ACC112 (cell line): ENCODE data around the gene TMEM234.

Source experiments
- H2AFZ ChIP-seq: fragments of 200-600 bp; sonication (generic); one replicate; pipeline ENCODE4 v1.6.0; 2017; ENCODE audit warnings: antibody characterized with exemption, low read length; ENCODE audit not compliant: unreplicated experiment
- H3K27ac ChIP-seq: fragments of 200-600 bp; sonication (generic); 2 replicates; pipeline ENCODE4 v1.5.1; 2014; ENCODE audit warnings: low read depth, mild to moderate bottlenecking, antibody characterized with exemption, low read length, moderate library complexity
- H3K27me3 ChIP-seq: fragments of 200-600 bp; sonication (generic); 2 replicates; pipeline ENCODE4 v1.6.1; 2014; ENCODE audit warnings: mild to moderate bottlenecking, antibody characterized with exemption, low read length, moderate library complexity, mixed read lengths; ENCODE audit not compliant: insufficient read depth
- H3K36me3 ChIP-seq: fragments of 200-600 bp; sonication (generic); 2 replicates; pipeline ENCODE4 v1.6.1; 2016; ENCODE audit warnings: mild to moderate bottlenecking, antibody characterized with exemption, low read length, moderate library complexity, mixed read lengths; ENCODE audit not compliant: insufficient read depth
- H3K4me1 ChIP-seq: fragments of 200-600 bp; sonication (generic); one replicate; pipeline ENCODE4 v1.6.1; 2016; ENCODE audit warnings: low read length, mixed read lengths; ENCODE audit not compliant: insufficient read depth, unreplicated experiment, control insufficient read depth
- H3K4me3 ChIP-seq: fragments of 200-600 bp; sonication (generic); 2 replicates; pipeline ENCODE4 v1.5.1; 2014; ENCODE audit warnings: mild to moderate bottlenecking, low read depth, low read length
- H3K79me2 ChIP-seq: fragments of 200-600 bp; sonication (generic); one replicate; pipeline ENCODE4 v1.6.0; 2016; ENCODE audit warnings: low read length; ENCODE audit not compliant: control insufficient read depth, unreplicated experiment, insufficient read depth

Gene TMEM234

GRCh38 chr1:32216566-32216965 lies 5.6 kb downstream of the TMEM234 start:
- H2AFZ ChIP-seq, result no peak overlapping the region
- no peak overlapping the region for H3K4me3 ChIP-seq
- peaks cover 7% of the 10 kb centered on the region for H3K79me2 ChIP-seq
- no peaks in the 10 kb centered on the region for H3K27me3 ChIP-seq
- peaks cover 20% of the 10 kb centered on the region for H3K4me1 ChIP-seq
- H3K36me3 ChIP-seq, result no peaks in the 10 kb centered on the region
- H3K27ac ChIP-seq, result no peak overlapping the region

GRCh38 chr1:32215629-32216480 lies 6.3 kb downstream of the TMEM234 start:
- no peak overlapping the region for H2AFZ ChIP-seq
- H3K4me1 ChIP-seq, result peaks cover 13% of the 10 kb centered on the region
- no peak overlapping the region for H3K4me3 ChIP-seq
- no peak overlapping the region for H3K27ac ChIP-seq
- no peaks in the 10 kb centered on the region for H3K79me2 ChIP-seq
- H3K36me3 ChIP-seq, result no peaks in the 10 kb centered on the region
- H3K27me3 ChIP-seq, result no peaks in the 10 kb centered on the region

- H3K27ac ChIP-seq, result peak within 1 kb of the TSS; percentile 34; the same call in 1 of the 2 replicates
- no peak within 1 kb of the TSS for H3K4me3 ChIP-seq
- peaks cover 12% of the 10 kb centered on the region for H3K4me1 ChIP-seq
- H2AFZ ChIP-seq, result no peak within 1 kb of the TSS
- H3K79me2 ChIP-seq, result no peaks in the 10 kb centered on the region
- no peaks in the 10 kb centered on the region for H3K36me3 ChIP-seq
- no peaks in the 10 kb centered on the region for H3K27me3 ChIP-seq
Measured at GRCh38 chr1:32208891-32209328, 13.2 kb downstream of the TMEM234 start, which contains the start of gene DCDC2B. Gene DCDC2B (plus strand): TSS chr1:32209089. CDS start chr1:32209094, 5 bp downstream.

- Histone ChIP-seq H3K27me3 (no peaks in the 10 kb centered on the region), H2AFZ (no peak overlapping the region)
Measured at GRCh38 chr1:32208469-32208868, 13.7 kb downstream of the TMEM234 start.

GRCh38 chr1:32205401-32206370 lies 16.5 kb downstream of the TMEM234 start, which contains the start of gene IQCC:
Gene IQCC (plus strand): TSS chr1:32205671. CDS start chr1:32205682, 11 bp downstream.
- Histone ChIP-seq H2AFZ (peak within 1 kb of the TSS; percentile 69), H3K79me2 (no peaks in the 10 kb centered on the region), H3K27ac (no peak within 1 kb of the TSS), H3K36me3 (no peaks in the 10 kb centered on the region), H3K4me3 (peak within 1 kb of the TSS; percentile 82), H3K27me3 (no peaks in the 10 kb centered on the region), H3K4me1 (peaks cover 18% of the 10 kb centered on the region)

More at GRCh38 chr1:32208469-32208868, 13.7 kb downstream of the TMEM234 start:
- H3K4me3 ChIP-seq, result no peak overlapping the region
- H3K79me2 ChIP-seq, result no peaks in the 10 kb centered on the region
- peak overlapping the region; percentile 13; the same call in 1 of the 2 replicates for H3K27ac ChIP-seq
- peaks cover 12% of the 10 kb centered on the region for H3K4me1 ChIP-seq
- H3K36me3 ChIP-seq, result no peaks in the 10 kb centered on the region

GRCh38 chr1:32204943-32205361 lies 17.2 kb downstream of the TMEM234 start:
- Histone ChIP-seq H3K4me1 (peaks cover 20% of the 10 kb centered on the region), H2AFZ (peak overlapping the region; percentile 69), H3K4me3 (peak overlapping the region; percentile 82), H3K27me3 (no peaks in the 10 kb centered on the region), H3K79me2 (no peaks in the 10 kb centered on the region), H3K36me3 (no peaks in the 10 kb centered on the region), H3K27ac (no peak overlapping the region)

GRCh38 chr1:32201011-32201855 lies 20.9 kb downstream of the TMEM234 start:
- H3K27me3 ChIP-seq, result no peaks in the 10 kb centered on the region
- peak overlapping the region; percentile 96 for H3K4me3 ChIP-seq
- H3K36me3 ChIP-seq, result 0 out of 2 replicates have a peak, but pooled peaks cover 4% of the 10 kb centered on the region
- H2AFZ ChIP-seq, result no peak overlapping the region
- H3K4me1 ChIP-seq, result peaks cover 33% of the 10 kb centered on the region
- peak overlapping the region; percentile 85 for H3K27ac ChIP-seq
- no peaks in the 10 kb centered on the region for H3K79me2 ChIP-seq

- Histone ChIP-seq H3K4me1 (peaks cover 36% of the 10 kb centered on the region), H3K27ac (peak within 1 kb of the TSS; percentile 85), H3K4me3 (peak within 1 kb of the TSS; percentile 96), H3K27me3 (no peaks in the 10 kb centered on the region), H3K36me3 (0 out of 2 replicates have a peak, but pooled peaks cover 4% of the 10 kb centered on the region), H3K79me2 (no peaks in the 10 kb centered on the region), H2AFZ (peak within 1 kb of the TSS; percentile 82)
Measured at GRCh38 chr1:32200226-32201010, 21.7 kb downstream of the TMEM234 start, which contains the start of gene CCDC28B. Gene CCDC28B (plus strand): TSS chr1:32200595. CDS start chr1:32201936, 1,341 bp downstream.

GRCh38 chr1:32199717-32200072 lies 22.5 kb downstream of the TMEM234 start:
- no peaks in the 10 kb centered on the region for H3K27me3 ChIP-seq
- peaks cover 38% of the 10 kb centered on the region for H3K4me1 ChIP-seq
- peaks cover 8% of the 10 kb centered on the region; the same call in 1 of the 2 replicates for H3K36me3 ChIP-seq
- no peaks in the 10 kb centered on the region for H3K79me2 ChIP-seq
- H3K4me3 ChIP-seq, result peak overlapping the region; percentile 96
- H3K27ac ChIP-seq, result peak overlapping the region; percentile 85
- H2AFZ ChIP-seq, result no peak overlapping the region
